Neural progenitor cell (in vitro differentiated cells): ENCODE measurements around the gene THAP12. TPM values are rescaled to one million over a fixed set of nuclear protein-coding genes. Genes with fewer than 3 reads are reported as not detected.
"Not testable (repeated sequence)": the region's sequence is repeated elsewhere in the genome, so short reads cannot be mapped to it uniquely, and the experiment has no call there.

Experiments
- DNase-seq: peaks from one replicate; pipeline ENCODE4 v3.0.0-alpha.2; 2016; ENCODE audit warnings: low spot score
- H2AFZ ChIP-seq: fragments of 200-600 bp; sonication (generic); replicated peaks from 2 replicates; pipeline ENCODE4 v1.6.1; 2016; ENCODE audit warnings: antibody characterized with exemption
- H3F3A ChIP-seq: fragments of 200-600 bp; sonication (generic); 2 replicates; pipeline ENCODE4 v1.6.1; 2016; ENCODE audit warnings: antibody characterized with exemption, low read depth
- H3K27ac ChIP-seq: fragments of 200-600 bp; sonication (generic); 2 replicates; pipeline ENCODE4 v1.5.1; 2016; ENCODE audit warnings: mild to moderate bottlenecking
- H3K27me3 ChIP-seq: fragments of 200-600 bp; sonication (generic); 2 replicates; pipeline ENCODE4 v1.6.1; 2016; ENCODE audit warnings: mild to moderate bottlenecking, moderate library complexity
- H3K36me3 ChIP-seq: fragments of 200-600 bp; sonication (generic); 2 replicates; pipeline ENCODE4 v1.5.1; 2016
- H3K4me1 ChIP-seq: fragments of 200-600 bp; sonication (generic); 2 replicates; pipeline ENCODE4 v1.6.1; 2016; ENCODE audit warnings: mixed run types
- H3K4me2 ChIP-seq: fragments of 200-600 bp; sonication (generic); 2 replicates; pipeline ENCODE4 v1.6.1; 2016
- H3K4me3 ChIP-seq: fragments of 200-600 bp; sonication (generic); 2 replicates; pipeline ENCODE4 v1.5.1; 2016
- H3K79me2 ChIP-seq: fragments of 200-600 bp; sonication (generic); 2 replicates; pipeline ENCODE4 v1.6.1; 2016; ENCODE audit warnings: low read depth
- H3K9ac ChIP-seq: fragments of 200-600 bp; sonication (generic); 2 replicates; pipeline ENCODE4 v1.6.1; 2016
- H3K9me3 ChIP-seq: fragments of 200-600 bp; sonication (generic); 2 replicates; pipeline ENCODE4 v1.5.1; 2016; ENCODE audit warnings: low read depth
- H4K20me1 ChIP-seq: fragments of 200-600 bp; sonication (generic); 2 replicates; pipeline ENCODE4 v1.6.1; 2016; ENCODE audit warnings: low read depth
- H3K27ac Mint-ChIP-seq: 3 replicates; pipeline ENCODE4 v1.8.0; 2021; ENCODE audit warnings: mixed read lengths
- H3K27me3 Mint-ChIP-seq: 2 replicates; pipeline ENCODE4 v1.8.0; 2022; ENCODE audit warnings: low read depth, mild to moderate bottlenecking, inconsistent platforms, moderate library complexity, mixed read lengths; ENCODE audit not compliant: insufficient read depth
- H3K36me3 Mint-ChIP-seq: 3 replicates; pipeline ENCODE4 v1.8.0; 2021; ENCODE audit warnings: mixed read lengths
- H3K4me1 Mint-ChIP-seq: 3 replicates; pipeline ENCODE4 v1.8.0; 2021; ENCODE audit warnings: mixed read lengths
- H3K4me3 Mint-ChIP-seq: 3 replicates; pipeline ENCODE4 v1.8.0; 2021; ENCODE audit warnings: mild to moderate bottlenecking, moderate library complexity, mixed read lengths
- H3K9me3 Mint-ChIP-seq: 3 replicates; pipeline ENCODE4 v1.8.0; 2020; ENCODE audit warnings: mixed read lengths
- CTCF ChIP-seq: fragments of 200-600 bp; sonication (generic); IDR thresholded peaks from 2 replicates; pipeline ENCODE4 v1.5.1; 2017; ENCODE audit warnings: antibody characterized with exemption, mild to moderate bottlenecking
- EZH2 ChIP-seq: fragments of 200-600 bp; sonication (generic); IDR thresholded peaks from 2 replicates; pipeline ENCODE4 v1.6.1; 2017; ENCODE audit warnings: antibody characterized with exemption, mild to moderate bottlenecking, moderate library complexity
- EZH2phosphoT487 ChIP-seq: fragments of 200-600 bp; sonication (generic); IDR thresholded peaks from 2 replicates; pipeline ENCODE4 v1.6.1; 2017; ENCODE audit warnings: antibody characterized with exemption
- total RNA-seq: library from RNA; depleted of rRNA; stranded (reverse); fragments of >200 nt; gene quantifications from 2 replicates; pipeline ENCODE4 v1.2.3, GENCODE V29; 2015; ENCODE audit warnings: low replicate concordance

The THAP12 gene
- total RNA-seq, 1 donor from 2014 or later: 112 TPM

DNA sequence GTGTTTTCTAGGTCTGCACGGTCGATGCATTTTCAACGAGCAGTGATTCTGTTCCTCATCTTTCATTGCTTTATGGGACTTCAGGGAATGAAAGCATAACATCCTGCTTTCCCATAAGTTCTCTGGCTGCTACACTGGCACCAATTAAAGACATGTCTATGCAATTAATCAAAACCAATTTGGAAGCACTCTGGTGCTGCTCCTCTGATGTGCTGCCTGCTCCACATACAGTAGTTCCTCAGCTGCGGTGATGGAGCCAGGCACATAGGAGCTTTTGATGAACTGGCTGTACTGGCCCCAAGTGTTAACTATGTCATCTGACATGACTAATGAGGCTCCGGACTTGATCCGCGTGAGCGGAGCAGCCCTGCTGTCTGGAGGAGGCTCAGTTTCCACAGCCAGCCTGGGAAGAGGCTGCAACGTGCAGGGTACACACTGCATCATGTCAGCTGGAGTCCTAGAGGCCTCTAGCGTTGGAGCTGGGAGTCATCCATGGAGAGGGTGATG, 30.0 kb upstream of the THAP12 start:
- H3K9ac ChIP-seq: no peak overlapping the region
- peaks cover 13% of the 10 kb centered on the region for H3K4me1 ChIP-seq
- Mint-ChIP-seq H3K9me3 (no peaks in the 10 kb centered on the region), H3K4me1 (peaks cover 28% of the 10 kb centered on the region), H3K36me3 (no peaks in the 10 kb centered on the region), H3K27me3 (peaks cover 4% of the 10 kb centered on the region), H3K4me3 (no peak overlapping the region), H3K27ac (no peak overlapping the region)
- H3F3A ChIP-seq: no peaks in the 10 kb centered on the region
- H3K27me3 ChIP-seq: no peaks in the 10 kb centered on the region
- no peak for TF ChIP-seq CTCF
- no peak for TF ChIP-seq EZH2
- no peak for TF ChIP-seq EZH2phosphoT487
- no peak overlapping the region for H3K4me3 ChIP-seq
- H3K9me3 ChIP-seq: no peaks in the 10 kb centered on the region
- no peaks in the 10 kb centered on the region for H3K79me2 ChIP-seq
- no peak for DNase-seq
- no peak overlapping the region for H3K4me2 ChIP-seq
- H4K20me1 ChIP-seq: no peaks in the 10 kb centered on the region
- no peak overlapping the region for H2AFZ ChIP-seq
- H3K36me3 ChIP-seq: no peaks in the 10 kb centered on the region
- no peak overlapping the region for H3K27ac ChIP-seq

DNA sequence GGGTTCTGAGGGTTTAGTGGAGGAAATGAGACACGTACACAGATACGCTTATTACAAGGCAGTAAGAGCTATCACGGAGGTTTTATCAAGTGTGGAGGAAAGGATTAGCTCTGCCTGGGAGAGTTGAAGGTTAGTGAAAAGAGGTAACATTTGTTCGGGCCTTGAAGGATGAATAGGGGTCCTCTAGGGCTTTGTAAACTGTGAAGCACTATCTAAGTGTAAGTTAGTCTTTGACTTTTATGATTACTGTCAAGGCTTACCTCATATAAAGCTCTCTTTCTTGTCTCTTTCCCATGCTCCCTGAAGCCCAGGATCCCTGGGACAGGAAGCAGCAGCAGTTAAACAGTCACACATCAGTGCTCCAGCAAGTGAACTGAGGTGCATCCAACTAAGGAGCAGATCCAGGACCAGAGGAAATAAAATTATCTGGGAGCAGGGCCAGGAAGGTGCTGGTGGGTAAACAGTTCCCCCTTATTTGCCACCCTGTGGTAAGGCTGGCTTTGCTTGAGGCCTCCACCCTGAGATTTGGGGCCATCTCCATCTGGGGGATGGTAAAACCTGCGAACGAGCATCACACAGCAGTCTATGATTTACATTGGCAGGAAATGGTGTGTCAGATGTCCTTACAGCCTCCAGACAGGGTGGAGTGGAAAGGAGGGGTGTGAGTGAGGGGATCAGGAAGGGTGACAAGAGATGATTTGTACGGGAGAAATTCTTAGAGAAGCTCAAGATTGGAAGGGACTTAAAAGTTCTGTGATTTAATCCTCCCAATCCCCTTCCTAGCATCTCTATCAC, 27.4 kb upstream of the THAP12 start:
- Histone ChIP-seq H3K4me3 (no peak overlapping the region), H3K9me3 (no peaks in the 10 kb centered on the region), H4K20me1 (no peaks in the 10 kb centered on the region), H3K27ac (no peak overlapping the region), H3K36me3 (no peaks in the 10 kb centered on the region), H3K79me2 (no peaks in the 10 kb centered on the region), H3F3A (no peaks in the 10 kb centered on the region), H3K27me3 (no peaks in the 10 kb centered on the region), H3K4me1 (peaks cover 13% of the 10 kb centered on the region), H2AFZ (no peak overlapping the region), H3K9ac (no peak overlapping the region), H3K4me2 (peak overlapping the region; percentile 13)
- H3K4me1 Mint-ChIP-seq: peaks cover 28% of the 10 kb centered on the region
- peaks cover 4% of the 10 kb centered on the region for H3K27me3 Mint-ChIP-seq
- H3K27ac Mint-ChIP-seq: peak overlapping the region; percentile 97
- peaks cover 9% of the 10 kb centered on the region for H3K36me3 Mint-ChIP-seq
- H3K4me3 Mint-ChIP-seq: peak overlapping the region; percentile 74
- no peak for DNase-seq
- TF ChIP-seq CTCF (no peak), EZH2 (no peak), EZH2phosphoT487 (no peak)
- no peaks in the 10 kb centered on the region for H3K9me3 Mint-ChIP-seq

GRCh38 chr11:76406359-76406758, 25.4 kb upstream of the THAP12 start:
- H3K4me1 Mint-ChIP-seq: peaks cover 31% of the 10 kb centered on the region
- Histone ChIP-seq H3K4me2 (no peak overlapping the region), H3K27me3 (no peaks in the 10 kb centered on the region), H3K4me1 (peaks cover 13% of the 10 kb centered on the region), H3K79me2 (no peaks in the 10 kb centered on the region), H2AFZ (no peak overlapping the region), H3K36me3 (no peaks in the 10 kb centered on the region), H4K20me1 (no peaks in the 10 kb centered on the region), H3K9me3 (no peaks in the 10 kb centered on the region), H3F3A (no peaks in the 10 kb centered on the region), H3K27ac (no peak overlapping the region), H3K9ac (no peak overlapping the region), H3K4me3 (no peak overlapping the region)
- H3K36me3 Mint-ChIP-seq: peaks cover 9% of the 10 kb centered on the region
- no peak for DNase-seq
- no peaks in the 10 kb centered on the region for H3K9me3 Mint-ChIP-seq
- H3K27ac Mint-ChIP-seq: no peak overlapping the region
- no peak for TF ChIP-seq EZH2phosphoT487
- TF ChIP-seq CTCF: no peak
- TF ChIP-seq EZH2: no peak
- peaks cover 4% of the 10 kb centered on the region for H3K27me3 Mint-ChIP-seq
- no peak overlapping the region for H3K4me3 Mint-ChIP-seq

DNA sequence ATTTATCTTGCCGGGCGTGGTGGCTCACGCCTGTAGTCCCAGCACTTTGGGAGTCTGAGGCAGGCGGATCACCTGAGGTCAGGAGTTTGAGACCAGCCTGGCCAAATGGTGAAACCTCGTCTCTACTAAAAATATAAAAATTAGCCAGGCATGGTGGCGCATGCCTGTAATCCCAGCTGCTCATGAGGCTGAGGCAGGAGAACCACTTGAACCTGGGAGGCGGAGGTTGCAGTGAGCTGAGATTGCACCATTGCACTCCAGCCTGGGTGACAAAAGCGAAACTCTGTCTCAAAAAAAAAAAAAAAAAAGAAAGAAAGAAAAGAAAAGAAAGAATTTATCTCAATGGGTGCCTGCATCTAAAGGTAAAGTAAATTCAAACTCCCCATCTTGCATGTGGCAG, 20.6 kb upstream of the THAP12 start:
- H3K9me3 ChIP-seq, H4K20me1 ChIP-seq, H3K9me3 Mint-ChIP-seq, H3K27ac Mint-ChIP-seq, H3K4me1 Mint-ChIP-seq, DNase-seq, H3K27me3 ChIP-seq, H3F3A ChIP-seq, H3K36me3 ChIP-seq, H2AFZ ChIP-seq, H3K4me2 ChIP-seq, H3K79me2 ChIP-seq, H3K27me3 Mint-ChIP-seq, H3K4me1 ChIP-seq, H3K27ac ChIP-seq, H3K4me3 Mint-ChIP-seq, H3K4me3 ChIP-seq, H3K9ac ChIP-seq: not testable (repeated sequence)
- peaks cover 15% of the 10 kb centered on the region for H3K36me3 Mint-ChIP-seq
